Body of pancreas (tissue), 4 donors: Measurements from ENCODE around the gene GPR137.

Experiments
- POLR2A ChIP-seq, 3 donors: fragments of 450-650 bp; IDR thresholded peaks; one replicate each; pipeline ENCODE4 v1.6.1; 2016; ENCODE audit warnings: antibody characterized with exemption in 3 of 3, mild to moderate bottlenecking in 2 of 3
- TF ChIP-seq, protein P1 (sequence below), 7 experiments: fragments of 450-650 bp in 4 of 7; fragments of 200-600 bp in 3 of 7; sonication (generic) in 3 of 7; IDR thresholded peaks; one replicate each; pipeline ENCODE4 v1.5.1; 2016 to 2019; ENCODE audit warnings: antibody characterized with exemption in 7 of 7

DNA sequence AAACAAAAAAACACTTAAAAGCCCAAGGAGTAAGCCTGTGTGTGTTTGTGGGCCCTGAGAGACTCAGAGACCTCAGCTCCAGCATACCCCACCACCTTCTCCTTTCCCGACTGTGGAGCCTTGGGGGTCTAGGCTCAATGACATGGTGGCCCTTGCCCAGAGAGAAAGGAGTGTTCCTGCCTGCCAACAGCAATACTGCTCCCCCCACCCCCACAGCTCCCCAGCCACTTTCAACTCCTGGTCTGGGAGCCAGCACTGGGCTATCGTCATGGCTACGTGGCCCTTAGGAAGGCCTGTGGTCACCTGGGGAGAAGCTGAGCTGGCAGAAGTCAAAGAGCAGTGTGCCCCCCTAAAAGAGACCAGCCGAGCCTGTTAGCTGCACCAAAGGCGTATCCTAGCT, 41.5 kb upstream of the GPR137 start:
- TF ChIP-seq POLR2A (IDR thresholded peaks at IDR 0.05) = no peak
- TF ChIP-seq, protein P1, sequence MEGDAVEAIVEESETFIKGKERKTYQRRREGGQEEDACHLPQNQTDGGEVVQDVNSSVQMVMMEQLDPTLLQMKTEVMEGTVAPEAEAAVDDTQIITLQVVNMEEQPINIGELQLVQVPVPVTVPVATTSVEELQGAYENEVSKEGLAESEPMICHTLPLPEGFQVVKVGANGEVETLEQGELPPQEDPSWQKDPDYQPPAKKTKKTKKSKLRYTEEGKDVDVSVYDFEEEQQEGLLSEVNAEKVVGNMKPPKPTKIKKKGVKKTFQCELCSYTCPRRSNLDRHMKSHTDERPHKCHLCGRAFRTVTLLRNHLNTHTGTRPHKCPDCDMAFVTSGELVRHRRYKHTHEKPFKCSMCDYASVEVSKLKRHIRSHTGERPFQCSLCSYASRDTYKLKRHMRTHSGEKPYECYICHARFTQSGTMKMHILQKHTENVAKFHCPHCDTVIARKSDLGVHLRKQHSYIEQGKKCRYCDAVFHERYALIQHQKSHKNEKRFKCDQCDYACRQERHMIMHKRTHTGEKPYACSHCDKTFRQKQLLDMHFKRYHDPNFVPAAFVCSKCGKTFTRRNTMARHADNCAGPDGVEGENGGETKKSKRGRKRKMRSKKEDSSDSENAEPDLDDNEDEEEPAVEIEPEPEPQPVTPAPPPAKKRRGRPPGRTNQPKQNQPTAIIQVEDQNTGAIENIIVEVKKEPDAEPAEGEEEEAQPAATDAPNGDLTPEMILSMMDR (IDR thresholded peaks at IDR 0.05) = no peak
